HepG2 (cell line): ENCODE data around the gene EARS2. TPM values are rescaled to one million over a fixed set of nuclear protein-coding genes. Genes with fewer than 3 reads are reported as not detected.

Experiments
- EP300 ChIP-seq, 3 experiments: sonication (generic) in 1 of 3; formaldehyde crosslinking in 1 of 3; IDR thresholded peaks; 2 replicates each; pipeline versions ENCODE4 v1.5.1 to v1.6.1; 2011 to 2020; ENCODE audit warnings: low read depth in 2 of 3, low read length in 2 of 3, borderline replicate concordance in 1 of 3, improper control_type of control experiment in 1 of 3, mild to moderate bottlenecking in 1 of 3, missing genetic modification reagents in 1 of 3, moderate library complexity in 1 of 3
- HMG20B ChIP-seq: conservative IDR thresholded peaks from 2 replicates; pipeline ENCODE4 v1.6.1; 2016; ENCODE audit warnings: missing genetic modification reagents, missing compliant biosample characterization
- IKZF4 ChIP-seq: sonication (generic); formaldehyde crosslinking; IDR thresholded peaks from 2 replicates; pipeline ENCODE4 v1.5.1; 2020; ENCODE audit warnings: borderline replicate concordance, mild to moderate bottlenecking, low read depth, missing genetic modification reagents; ENCODE audit errors: not compliant biosample characterization
- RFX1 ChIP-seq: fragments of 450-650 bp; IDR thresholded peaks from 2 replicates; pipeline ENCODE4 v1.6.1; 2017
- THAP11 ChIP-seq: IDR thresholded peaks from 2 replicates; pipeline ENCODE4 v1.6.1; 2016; ENCODE audit warnings: missing biosample characterization, missing genetic modification reagents
- ZBTB8A ChIP-seq: sonication (generic); formaldehyde crosslinking; IDR thresholded peaks from 2 replicates; pipeline ENCODE4 v1.4.0; 2020; ENCODE audit warnings: mild to moderate bottlenecking, low read depth, missing genetic modification reagents, borderline replicate concordance
- ZFP62 ChIP-seq: sonication (generic); formaldehyde crosslinking; IDR thresholded peaks from 2 replicates; pipeline ENCODE4 v1.4.0; 2020; ENCODE audit warnings: missing genetic modification reagents
- ZNF343 ChIP-seq: sonication (generic); formaldehyde crosslinking; IDR thresholded peaks from 2 replicates; pipeline ENCODE4 v1.4.0; 2020; ENCODE audit warnings: mild to moderate bottlenecking, missing genetic modification reagents
- ZNF382 ChIP-seq: sonication (generic); formaldehyde crosslinking; IDR thresholded peaks from 2 replicates; pipeline ENCODE4 v1.5.0; 2020; ENCODE audit warnings: missing genetic modification reagents, mild to moderate bottlenecking, borderline replicate concordance
- ZNF672 ChIP-seq: sonication (generic); formaldehyde crosslinking; IDR thresholded peaks from 2 replicates; pipeline ENCODE4 v1.8.1; 2022; ENCODE audit warnings: missing genetic modification reagents
- ZSCAN20 ChIP-seq: sonication (generic); formaldehyde crosslinking; IDR thresholded peaks from 2 replicates; pipeline ENCODE4 v1.4.0; 2020; ENCODE audit warnings: missing genetic modification reagents, mild to moderate bottlenecking, borderline replicate concordance
- ZSCAN25 ChIP-seq: sonication (generic); formaldehyde crosslinking; IDR thresholded peaks from 2 replicates; pipeline ENCODE4 v1.8.0; 2022; ENCODE audit warnings: mild to moderate bottlenecking, missing genetic modification reagents
- polyA plus RNA-seq, 8 experiments: library from polyadenylated mRNA; depleted of rRNA in 3 of 8; stranded (reverse) in 7 of 8; unstranded in 1 of 8; fragments of >200 nt; fragmentation: Illumina TruSeq in 4 of 8; extraction: Trizol in 4 of 8; gene quantifications; 2 replicates each; pipeline versions ENCODE4 v1.2.1 to v1.2.3, GENCODE V29; 2011 to 2016; ENCODE audit warnings: low read depth in 4 of 8, missing spikeins in 1 of 8, mixed read lengths in 1 of 8; ENCODE audit not compliant: insufficient read depth in 1 of 8
- total RNA-seq, 5 experiments: library from RNA; depleted of rRNA; stranded (reverse); fragments of >200 nt; fragmentation: Illumina TruSeq; extraction: Trizol; gene quantifications; 2 replicates each; pipeline ENCODE4 v1.2.3, GENCODE V29; 2016; ENCODE audit warnings: low read depth in 1 of 5
- TF ChIP-seq, protein P1 (sequence below): conservative IDR thresholded peaks from 2 replicates; pipeline ENCODE4 v1.6.1; 2018; ENCODE audit warnings: missing genetic modification reagents
- TF ChIP-seq, protein P2 (sequence below): sonication (generic); formaldehyde crosslinking; IDR thresholded peaks from 2 replicates; pipeline ENCODE4 v1.5.1; 2020; ENCODE audit warnings: mild to moderate bottlenecking, moderate library complexity, missing genetic modification reagents
- TF ChIP-seq, protein P3 (sequence below): sonication (generic); formaldehyde crosslinking; IDR thresholded peaks from 2 replicates; pipeline ENCODE4 v1.5.0; 2020; ENCODE audit warnings: mild to moderate bottlenecking, missing genetic modification reagents
- TF ChIP-seq, protein P4 (sequence below): sonication (generic); formaldehyde crosslinking; conservative IDR thresholded peaks from 2 replicates; pipeline ENCODE4 v1.4.0; 2020; ENCODE audit warnings: missing genetic modification reagents
- TF ChIP-seq, protein P5 (sequence below): sonication (generic); formaldehyde crosslinking; IDR thresholded peaks from 2 replicates; pipeline ENCODE4 v1.8.1; 2022; ENCODE audit warnings: mild to moderate bottlenecking, missing genetic modification reagents
- TF ChIP-seq, protein P6 (sequence below): sonication (generic); formaldehyde crosslinking; IDR thresholded peaks from 2 replicates; pipeline ENCODE4 v1.5.1; 2020; ENCODE audit warnings: missing genetic modification reagents, mild to moderate bottlenecking, borderline replicate concordance

Gene EARS2
- total and polyA plus RNA-seq, 2 of the 13 experiments (the other 11 are each of a cell fraction or from before 2014, with no cell fraction given), result 49.4 to 80.4 TPM

DNA sequence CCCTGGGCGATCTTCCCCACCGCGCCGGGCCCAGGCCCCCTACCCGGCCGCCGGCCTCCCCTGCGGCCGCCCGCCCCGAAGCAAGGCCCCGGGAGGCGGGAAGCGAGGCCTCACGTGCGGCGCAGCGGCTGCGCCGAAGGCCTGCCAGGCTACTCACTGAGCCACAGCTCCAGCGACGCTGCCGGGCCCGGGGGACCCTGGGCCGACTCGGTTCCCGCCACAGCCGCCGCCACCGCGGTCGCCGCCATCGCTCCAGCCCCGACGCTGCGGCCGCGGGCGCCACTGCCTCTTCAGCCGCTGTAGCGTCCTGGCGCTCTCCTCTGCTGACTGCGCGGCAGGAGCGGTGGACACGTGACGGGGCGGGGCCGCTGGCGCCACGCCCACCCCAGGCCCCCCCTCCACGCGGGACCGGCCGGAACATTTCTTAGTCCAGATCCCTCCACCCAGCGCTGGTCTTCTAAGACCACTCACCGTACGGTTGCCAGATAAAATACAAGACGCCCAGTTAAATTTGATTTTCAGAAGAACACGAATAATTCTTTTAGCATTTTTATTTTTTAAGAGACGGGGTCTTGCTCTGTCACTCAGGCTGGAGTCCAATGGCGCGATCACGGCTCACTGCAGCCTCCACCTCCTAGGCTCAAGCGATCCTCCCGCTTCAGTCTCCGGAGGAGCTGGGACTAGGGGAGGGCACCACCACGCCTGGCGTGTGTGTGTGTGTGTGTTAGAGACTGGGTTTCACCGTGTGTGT lies 46.8 kb downstream of the EARS2 start, which contains the start of gene GGA2 (continued):
- TF ChIP-seq ZNF382 (CRISPR knock-in tag) (no peak), THAP11 (CRISPR knock-in tag) (peak; percentile 86), HMG20B (CRISPR knock-in tag) (no peak), ZNF672 (CRISPR knock-in tag) (no peak), IKZF4 (CRISPR knock-in tag) (peak; percentile 92), ZNF343 (CRISPR knock-in tag) (peak; percentile 80), ZFP62 (no peak; the same call in 1 of the 2 replicates), ZSCAN25 (CRISPR knock-in tag) (peak; percentile 77; the same call in 1 of the 2 replicates), EP300 (IDR thresholded peaks at IDR 0.05; ENCODE audit: low read depth in 2 of 2, low read length in 2 of 2) (peak in 1 of 2 experiments; percentile 33; a peak in 1 of 4 replicates), EP300 (CRISPR knock-in tag; IDR thresholded peaks at IDR 0.05; ENCODE audit: borderline replicate concordance) (no peak; the same call in 1 of the 2 replicates), ZSCAN20 (CRISPR knock-in tag) (peak; percentile 97; the same call in 1 of the 2 replicates), RFX1 (no peak), ZBTB8A (CRISPR knock-in tag) (no peak)
- TF ChIP-seq, protein P1, sequence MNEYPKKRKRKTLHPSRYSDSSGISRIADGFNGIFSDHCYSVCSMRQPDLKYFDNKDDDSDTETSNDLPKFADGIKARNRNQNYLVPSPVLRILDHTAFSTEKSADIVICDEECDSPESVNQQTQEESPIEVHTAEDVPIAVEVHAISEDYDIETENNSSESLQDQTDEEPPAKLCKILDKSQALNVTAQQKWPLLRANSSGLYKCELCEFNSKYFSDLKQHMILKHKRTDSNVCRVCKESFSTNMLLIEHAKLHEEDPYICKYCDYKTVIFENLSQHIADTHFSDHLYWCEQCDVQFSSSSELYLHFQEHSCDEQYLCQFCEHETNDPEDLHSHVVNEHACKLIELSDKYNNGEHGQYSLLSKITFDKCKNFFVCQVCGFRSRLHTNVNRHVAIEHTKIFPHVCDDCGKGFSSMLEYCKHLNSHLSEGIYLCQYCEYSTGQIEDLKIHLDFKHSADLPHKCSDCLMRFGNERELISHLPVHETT (CRISPR knock-in tag), result peak; percentile 28; the same call in 1 of the 2 replicates
- TF ChIP-seq, protein P2, sequence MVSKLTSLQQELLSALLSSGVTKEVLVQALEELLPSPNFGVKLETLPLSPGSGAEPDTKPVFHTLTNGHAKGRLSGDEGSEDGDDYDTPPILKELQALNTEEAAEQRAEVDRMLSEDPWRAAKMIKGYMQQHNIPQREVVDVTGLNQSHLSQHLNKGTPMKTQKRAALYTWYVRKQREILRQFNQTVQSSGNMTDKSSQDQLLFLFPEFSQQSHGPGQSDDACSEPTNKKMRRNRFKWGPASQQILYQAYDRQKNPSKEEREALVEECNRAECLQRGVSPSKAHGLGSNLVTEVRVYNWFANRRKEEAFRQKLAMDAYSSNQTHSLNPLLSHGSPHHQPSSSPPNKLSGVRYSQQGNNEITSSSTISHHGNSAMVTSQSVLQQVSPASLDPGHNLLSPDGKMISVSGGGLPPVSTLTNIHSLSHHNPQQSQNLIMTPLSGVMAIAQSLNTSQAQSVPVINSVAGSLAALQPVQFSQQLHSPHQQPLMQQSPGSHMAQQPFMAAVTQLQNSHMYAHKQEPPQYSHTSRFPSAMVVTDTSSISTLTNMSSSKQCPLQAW (CRISPR knock-in tag), result peak; percentile 65; the same call in 1 of the 2 replicates
- TF ChIP-seq, protein P3, sequence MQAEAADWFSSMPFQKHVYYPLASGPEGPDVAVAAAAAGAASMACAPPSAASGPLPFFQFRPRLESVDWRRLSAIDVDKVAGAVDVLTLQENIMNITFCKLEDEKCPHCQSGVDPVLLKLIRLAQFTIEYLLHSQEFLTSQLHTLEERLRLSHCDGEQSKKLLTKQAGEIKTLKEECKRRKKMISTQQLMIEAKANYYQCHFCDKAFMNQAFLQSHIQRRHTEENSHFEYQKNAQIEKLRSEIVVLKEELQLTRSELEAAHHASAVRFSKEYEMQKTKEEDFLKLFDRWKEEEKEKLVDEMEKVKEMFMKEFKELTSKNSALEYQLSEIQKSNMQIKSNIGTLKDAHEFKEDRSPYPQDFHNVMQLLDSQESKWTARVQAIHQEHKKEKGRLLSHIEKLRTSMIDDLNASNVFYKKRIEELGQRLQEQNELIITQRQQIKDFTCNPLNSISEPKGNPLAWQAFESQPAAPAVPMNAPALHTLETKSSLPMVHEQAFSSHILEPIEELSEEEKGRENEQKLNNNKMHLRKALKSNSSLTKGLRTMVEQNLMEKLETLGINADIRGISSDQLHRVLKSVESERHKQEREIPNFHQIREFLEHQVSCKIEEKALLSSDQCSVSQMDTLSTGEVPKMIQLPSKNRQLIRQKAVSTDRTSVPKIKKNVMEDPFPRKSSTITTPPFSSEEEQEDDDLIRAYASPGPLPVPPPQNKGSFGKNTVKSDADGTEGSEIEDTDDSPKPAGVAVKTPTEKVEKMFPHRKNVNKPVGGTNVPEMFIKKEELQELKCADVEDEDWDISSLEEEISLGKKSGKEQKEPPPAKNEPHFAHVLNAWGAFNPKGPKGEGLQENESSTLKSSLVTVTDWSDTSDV, result peak; percentile 66; the same call in 1 of the 2 replicates
- TF ChIP-seq, protein P4, sequence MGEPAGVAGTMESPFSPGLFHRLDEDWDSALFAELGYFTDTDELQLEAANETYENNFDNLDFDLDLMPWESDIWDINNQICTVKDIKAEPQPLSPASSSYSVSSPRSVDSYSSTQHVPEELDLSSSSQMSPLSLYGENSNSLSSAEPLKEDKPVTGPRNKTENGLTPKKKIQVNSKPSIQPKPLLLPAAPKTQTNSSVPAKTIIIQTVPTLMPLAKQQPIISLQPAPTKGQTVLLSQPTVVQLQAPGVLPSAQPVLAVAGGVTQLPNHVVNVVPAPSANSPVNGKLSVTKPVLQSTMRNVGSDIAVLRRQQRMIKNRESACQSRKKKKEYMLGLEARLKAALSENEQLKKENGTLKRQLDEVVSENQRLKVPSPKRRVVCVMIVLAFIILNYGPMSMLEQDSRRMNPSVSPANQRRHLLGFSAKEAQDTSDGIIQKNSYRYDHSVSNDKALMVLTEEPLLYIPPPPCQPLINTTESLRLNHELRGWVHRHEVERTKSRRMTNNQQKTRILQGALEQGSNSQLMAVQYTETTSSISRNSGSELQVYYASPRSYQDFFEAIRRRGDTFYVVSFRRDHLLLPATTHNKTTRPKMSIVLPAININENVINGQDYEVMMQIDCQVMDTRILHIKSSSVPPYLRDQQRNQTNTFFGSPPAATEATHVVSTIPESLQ, result peak; percentile 98; the same call in 1 of the 2 replicates
- TF ChIP-seq, protein P5, sequence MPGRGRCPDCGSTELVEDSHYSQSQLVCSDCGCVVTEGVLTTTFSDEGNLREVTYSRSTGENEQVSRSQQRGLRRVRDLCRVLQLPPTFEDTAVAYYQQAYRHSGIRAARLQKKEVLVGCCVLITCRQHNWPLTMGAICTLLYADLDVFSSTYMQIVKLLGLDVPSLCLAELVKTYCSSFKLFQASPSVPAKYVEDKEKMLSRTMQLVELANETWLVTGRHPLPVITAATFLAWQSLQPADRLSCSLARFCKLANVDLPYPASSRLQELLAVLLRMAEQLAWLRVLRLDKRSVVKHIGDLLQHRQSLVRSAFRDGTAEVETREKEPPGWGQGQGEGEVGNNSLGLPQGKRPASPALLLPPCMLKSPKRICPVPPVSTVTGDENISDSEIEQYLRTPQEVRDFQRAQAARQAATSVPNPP (CRISPR knock-in tag), result peak; percentile 90
- TF ChIP-seq, protein P6, sequence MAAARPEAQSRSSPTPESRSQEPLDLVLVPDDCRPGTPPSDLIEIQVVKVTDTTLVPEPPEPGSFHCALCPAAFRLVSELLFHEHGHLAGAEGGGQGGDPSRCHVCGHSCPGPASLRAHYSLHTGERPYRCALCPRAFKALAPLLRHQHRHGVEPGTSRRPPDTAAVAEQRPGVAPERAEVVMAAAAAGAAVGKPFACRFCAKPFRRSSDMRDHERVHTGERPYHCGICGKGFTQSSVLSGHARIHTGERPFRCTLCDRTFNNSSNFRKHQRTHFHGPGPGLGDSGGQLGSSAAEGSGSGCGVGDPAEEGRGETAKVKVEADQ (CRISPR knock-in tag), result peak; percentile 97
